GM18867 (cell line): ENCODE data around the gene CSNK1A1.
A peak's percentile ranks its signal among the peaks of the same experiment; 100 is the strongest.

Experiments used
- ATAC-seq: cut with Tn5 transposase; IDR thresholded peaks from one replicate; pipeline ENCODE4 v1.9.1; 2021; ENCODE audit warnings: mild to moderate bottlenecking, moderate library complexity; ENCODE audit not compliant: unreplicated experiment

CSNK1A1 gene

DNA sequence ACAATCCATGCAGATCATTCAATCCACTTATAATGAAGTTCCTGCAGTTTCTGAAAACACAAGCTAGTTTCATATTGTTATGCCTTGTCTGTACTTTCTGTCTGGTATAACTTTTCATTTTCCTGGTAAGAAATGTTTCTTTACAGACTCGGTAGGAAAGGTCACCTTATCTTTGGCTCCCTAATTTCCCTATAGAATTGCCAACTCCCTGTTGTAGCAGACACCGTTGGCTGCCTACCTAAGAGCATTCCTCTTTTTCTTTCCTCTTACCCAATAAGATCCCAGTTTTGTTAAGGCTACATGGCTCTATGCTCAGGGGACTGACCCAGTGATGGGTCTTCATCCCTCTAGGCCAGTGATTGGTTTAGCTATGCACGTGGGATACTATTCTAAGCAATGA is 23.9 kb upstream of the CSNK1A1 start:
- no peak for ATAC-seq

DNA sequence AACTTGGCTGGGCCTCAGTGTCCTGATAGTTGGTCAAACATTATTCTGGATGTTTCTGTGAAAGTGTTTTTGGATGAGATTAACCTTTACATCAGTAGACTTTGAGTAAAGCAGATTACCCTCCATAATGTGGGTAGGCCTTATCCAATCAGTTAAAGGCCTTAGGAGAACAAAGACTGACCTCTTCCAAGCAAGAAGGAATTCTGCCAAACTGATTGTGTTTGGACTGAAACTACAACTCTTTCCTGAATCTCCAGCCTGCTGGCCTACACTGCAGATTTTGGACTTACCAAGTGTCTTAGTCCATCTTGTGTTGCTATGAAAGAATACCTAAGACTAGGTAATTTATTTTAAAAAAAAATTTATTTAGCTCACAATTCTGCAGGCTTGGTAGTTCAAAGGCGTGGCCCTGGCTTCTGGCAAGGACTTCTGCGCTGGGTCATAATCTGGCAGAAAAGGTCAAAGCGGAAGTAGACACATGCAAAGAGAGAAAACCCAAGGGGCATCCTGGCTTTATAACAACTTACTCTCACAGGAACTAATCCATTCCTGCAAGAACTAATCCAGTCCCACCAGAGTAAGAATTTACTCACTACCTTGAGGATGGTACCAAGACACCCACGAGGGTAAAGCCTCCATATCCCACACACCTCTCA is 21.5 kb upstream of the CSNK1A1 start:
- no peak for ATAC-seq

DNA sequence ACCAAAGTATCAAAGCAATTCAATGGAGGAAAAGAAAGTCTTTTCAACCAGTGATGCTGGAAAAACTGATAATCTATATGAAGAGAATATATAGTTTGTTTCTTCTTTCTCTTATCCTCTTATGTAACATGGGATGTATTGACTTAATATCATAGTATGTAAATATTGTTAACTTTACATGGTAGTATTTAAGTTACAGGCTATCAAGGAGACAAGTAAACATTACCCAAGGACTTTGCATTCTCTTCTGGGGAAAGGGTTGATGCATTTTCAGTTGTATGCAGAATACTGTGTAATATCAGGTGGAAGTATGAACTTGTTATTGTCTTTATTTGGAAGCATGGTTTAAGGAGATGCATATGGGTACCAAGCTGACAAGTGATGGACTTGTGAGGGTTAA is 20.9 kb upstream of the CSNK1A1 start:
- no peak for ATAC-seq

- no peak for ATAC-seq
These were observed 16.0 kb upstream of the CSNK1A1 start for GRCh38 chr5:149567226-149567625.

- peak; percentile 88 for ATAC-seq
These were observed 13.4 kb upstream of the CSNK1A1 start for GRCh38 chr5:149564542-149565140.

DNA sequence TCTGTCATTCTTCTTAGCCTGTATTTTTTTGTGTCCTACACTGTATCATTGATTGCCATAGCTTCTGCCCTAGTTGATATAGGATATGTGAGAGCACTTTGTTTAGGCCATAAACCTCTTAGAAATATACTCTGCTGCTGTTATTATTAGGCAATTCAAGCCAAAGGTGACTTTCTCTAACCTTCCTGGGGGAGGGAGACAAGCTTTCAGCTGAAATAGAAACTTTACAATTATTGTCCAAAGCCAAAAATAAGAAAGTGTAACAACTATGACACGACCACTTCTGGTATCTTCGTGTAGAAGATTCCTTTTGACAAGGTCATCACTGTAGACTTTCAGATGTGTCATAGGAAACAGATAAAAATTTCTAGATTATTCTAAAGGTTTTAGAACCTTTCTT is 12.2 kb upstream of the CSNK1A1 start:
- no peak for ATAC-seq

DNA sequence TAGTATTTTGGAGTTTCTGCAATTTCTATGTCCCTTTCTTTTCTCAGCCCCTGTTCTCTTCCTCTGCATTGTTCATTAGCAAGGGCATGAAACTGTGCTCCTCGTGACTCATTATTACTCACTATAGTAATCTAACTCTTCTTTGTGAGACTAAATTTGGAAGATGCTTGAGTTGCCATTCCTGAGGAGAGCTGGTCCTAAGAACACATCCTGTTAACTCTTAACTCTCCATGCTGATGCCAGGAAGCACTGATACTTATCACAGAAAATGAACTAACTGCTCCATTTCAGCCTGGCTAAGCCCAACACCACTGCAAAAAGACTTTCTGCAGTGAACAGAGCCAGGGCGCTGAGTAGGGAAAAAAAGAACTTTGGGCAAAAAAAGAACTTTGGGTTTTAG is 10.6 kb upstream of the CSNK1A1 start:
- no peak for ATAC-seq

DNA sequence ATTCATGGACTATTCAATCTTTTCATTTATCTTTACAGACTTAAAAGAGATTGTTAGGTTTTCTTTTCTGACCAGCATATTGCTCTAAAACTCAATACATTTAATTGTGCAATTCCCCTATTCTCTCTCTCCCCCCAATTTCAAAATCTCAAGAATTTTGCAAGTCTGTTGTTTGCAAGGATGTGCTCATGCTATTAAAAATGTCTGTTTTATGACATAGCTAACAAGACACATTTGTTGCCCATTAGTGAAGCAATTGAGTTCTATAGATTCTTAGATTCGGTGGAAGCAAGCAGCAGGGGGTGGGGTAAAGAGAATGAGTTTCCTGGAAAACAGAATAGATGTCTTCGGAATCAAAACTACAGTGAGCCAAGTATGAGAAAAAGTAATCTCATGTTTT is 8.5 kb upstream of the CSNK1A1 start:
- ATAC-seq = no peak

DNA sequence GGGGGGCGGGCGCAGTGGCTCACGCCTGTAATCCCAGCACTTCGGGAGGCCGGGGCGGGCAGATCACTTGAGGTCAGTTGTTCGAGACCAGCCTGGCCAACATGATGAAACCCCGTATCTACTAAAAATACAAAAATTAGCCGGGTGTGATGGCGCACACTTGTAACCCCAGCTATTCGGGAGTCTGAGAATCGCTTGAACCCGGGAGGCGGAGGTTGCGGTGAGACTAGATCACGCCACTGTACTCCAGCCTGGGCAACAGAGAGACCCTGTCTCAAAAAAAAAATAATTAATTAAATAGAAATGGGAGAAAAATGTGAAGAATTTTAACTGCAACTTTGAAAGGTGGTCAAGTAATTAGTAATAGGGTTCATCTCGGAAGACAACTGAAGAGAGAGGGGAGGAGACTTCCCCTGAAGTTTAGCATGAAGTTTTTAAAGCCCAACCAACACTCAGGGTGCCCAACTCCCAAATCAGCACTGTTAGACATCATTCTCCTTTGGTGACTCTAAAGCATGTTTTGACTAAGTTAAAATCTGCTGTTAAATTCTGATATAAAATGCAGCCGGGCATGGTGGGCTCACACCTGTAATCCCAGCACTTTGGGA is 1.4 kb upstream of the CSNK1A1 start:
- no peak for ATAC-seq

- ATAC-seq = no peak
These were observed 827 bp upstream of the CSNK1A1 start for GRCh38 chr5:149552038-149552494.

- no peak for ATAC-seq
These were observed 529 bp downstream of the CSNK1A1 start for GRCh38 chr5:149550594-149551226.

GRCh38 chr5:149550268-149550583 is 1.0 kb downstream of the CSNK1A1 start:
- ATAC-seq = no peak

DNA sequence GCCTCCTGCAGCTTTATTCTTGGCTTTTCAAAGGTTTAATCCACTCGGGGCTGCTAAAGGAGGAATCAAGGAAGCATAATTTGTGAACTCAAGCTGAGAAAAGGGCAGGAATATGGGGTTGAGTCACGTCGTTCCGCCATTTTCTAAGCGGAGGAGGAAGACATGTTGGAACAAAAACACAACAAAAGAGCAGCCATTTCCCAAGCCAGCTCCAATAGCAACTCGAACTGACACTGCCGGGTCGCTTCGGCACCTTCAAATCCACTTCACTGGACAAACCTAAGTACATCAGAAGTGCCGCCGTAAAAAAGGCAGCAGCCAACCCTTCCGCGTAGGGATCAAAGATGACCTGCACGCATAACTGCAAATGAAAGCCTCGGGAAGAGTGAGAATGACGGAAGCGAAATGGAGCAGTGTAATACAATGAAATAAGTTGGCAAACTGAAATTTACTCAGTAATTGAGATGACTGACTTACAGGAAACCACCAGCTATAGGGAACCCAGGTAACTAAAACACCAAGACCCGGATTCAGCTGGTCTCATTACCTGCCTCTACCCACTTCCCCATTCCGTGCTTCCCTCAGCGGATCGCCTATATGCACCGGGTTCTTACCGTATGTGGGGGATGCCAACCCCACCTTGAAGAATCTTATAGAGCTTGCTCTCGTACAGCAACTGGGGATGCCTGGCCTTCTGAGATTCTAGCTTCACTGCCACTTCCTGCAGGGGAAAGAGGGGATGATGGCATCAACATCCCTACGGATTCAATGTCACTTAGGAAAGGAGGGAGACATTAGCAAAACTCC is 1.6 kb downstream of the CSNK1A1 start:
- peak; percentile 34 for ATAC-seq

DNA sequence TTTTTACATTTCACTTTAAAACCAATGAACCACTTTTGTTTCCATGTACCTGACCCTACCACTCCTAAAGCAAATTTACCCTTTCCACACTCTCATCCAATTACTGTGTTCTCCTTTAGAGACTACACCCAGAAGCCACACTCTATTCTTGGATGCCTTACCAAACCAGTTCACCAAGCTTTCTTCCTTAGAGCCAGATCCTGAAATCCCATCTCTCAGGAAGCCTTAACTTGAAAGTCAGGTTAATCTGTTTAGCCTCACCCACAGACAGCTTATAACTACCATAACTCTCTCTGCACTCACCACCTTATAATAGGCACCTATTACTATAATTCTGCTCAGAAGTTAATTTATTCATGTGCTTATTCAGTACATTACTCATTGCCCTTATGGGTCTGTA is 4.3 kb downstream of the CSNK1A1 start:
- ATAC-seq = no peak

- ATAC-seq = no peak
These were observed 5.9 kb downstream of the CSNK1A1 start for GRCh38 chr5:149545327-149545726.

- no peak for ATAC-seq
These were observed 7.2 kb downstream of the CSNK1A1 start for GRCh38 chr5:149544028-149544420.

DNA sequence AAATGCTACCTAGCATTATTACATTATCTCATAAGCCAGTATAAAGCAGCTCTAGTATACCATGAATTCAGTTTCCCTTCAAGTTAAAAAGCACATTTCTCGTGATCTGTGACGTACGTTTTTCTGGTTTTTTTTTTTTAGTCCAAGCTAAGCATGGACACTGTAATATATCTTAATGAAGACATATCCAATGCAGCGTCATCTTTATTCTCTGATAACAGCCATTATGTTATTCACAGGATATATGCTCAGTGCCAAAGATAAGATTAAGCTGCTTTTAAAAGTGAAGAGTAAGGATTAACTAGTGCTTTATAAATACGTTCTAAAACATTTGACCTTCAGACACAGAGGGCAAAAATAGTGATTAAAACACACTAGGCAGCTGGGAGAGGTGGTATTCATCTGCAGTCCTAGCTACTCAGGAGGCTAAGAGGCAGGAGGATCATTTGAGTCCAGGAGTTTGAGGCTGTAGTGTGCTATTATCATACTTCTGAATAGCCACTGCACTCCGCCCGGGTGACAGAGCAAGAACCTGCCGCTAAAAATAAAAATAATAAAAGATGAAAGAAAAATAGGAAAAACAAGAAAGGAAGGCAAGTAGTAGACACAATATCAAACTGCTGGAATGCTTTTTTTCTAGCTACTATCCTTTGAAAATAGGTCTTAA is 7.7 kb downstream of the CSNK1A1 start:
- no peak for ATAC-seq

- ATAC-seq = no peak
These were observed 9.3 kb downstream of the CSNK1A1 start for GRCh38 chr5:149541893-149542292.

- ATAC-seq = no peak
These were observed 11.2 kb downstream of the CSNK1A1 start for GRCh38 chr5:149540089-149540488.

DNA sequence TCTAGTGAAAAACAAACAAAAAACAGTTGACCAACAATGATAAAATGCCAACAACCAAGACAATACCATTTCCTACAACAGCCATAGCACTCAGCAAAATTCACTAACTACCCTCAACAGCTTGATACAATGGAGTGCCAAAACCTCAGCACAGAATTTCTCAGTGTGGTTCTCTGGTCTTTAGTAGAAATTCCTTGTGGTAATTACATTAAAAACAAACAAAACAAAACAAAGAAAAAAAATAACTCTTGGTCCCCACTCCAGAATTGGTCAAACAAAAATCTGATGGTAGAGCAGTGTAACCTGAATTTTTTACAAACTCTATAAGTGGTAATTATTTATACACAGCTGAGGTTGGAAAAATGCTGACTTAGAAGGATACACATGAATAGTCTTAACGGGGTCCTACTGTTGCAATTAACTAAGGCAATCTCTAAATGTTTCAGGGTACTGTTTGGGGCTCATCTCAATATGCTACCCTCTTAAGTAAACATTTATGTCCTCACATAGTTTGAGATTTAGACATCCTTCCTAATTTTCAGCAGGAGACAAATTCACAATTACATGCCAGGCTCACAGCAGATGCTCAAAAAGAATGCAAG is 13.8 kb downstream of the CSNK1A1 start:
- no peak for ATAC-seq
